CD4-positive, alpha-beta T cell treated with Interferon gamma for 1 hour (primary cell): ENCODE results near the gene GPC2.
"Not testable (repeated sequence)": the region's sequence is repeated elsewhere in the genome, so short reads cannot be mapped to it uniquely, and the experiment has no call there.

Experiments
- DNase-seq: peaks from one replicate; pipeline ENCODE4 v3.0.0-alpha.2; 2020

GPC2 gene

GRCh38 chr7:100198266-100198665, 21.1 kb upstream of the GPC2 start:
- no peak for DNase-seq

GRCh38 chr7:100195901-100196322, 18.7 kb upstream of the GPC2 start:
- DNase-seq: not testable (repeated sequence)

GRCh38 chr7:100195222-100195621, 18.0 kb upstream of the GPC2 start:
- DNase-seq: no peak

- no peak for DNase-seq
Observed at GRCh38 chr7:100192969-100193368, 15.8 kb upstream of the GPC2 start.

GRCh38 chr7:100192281-100192862, 15.2 kb upstream of the GPC2 start:
- peak; percentile 25 for DNase-seq

- no peak for DNase-seq
Observed at GRCh38 chr7:100191775-100192174, 14.6 kb upstream of the GPC2 start.

GRCh38 chr7:100190048-100190711, 13.0 kb upstream of the GPC2 start:
- no peak for DNase-seq

GRCh38 chr7:100189061-100189460, 11.9 kb upstream of the GPC2 start:
- DNase-seq: no peak

GRCh38 chr7:100185726-100186125, 8.5 kb upstream of the GPC2 start:
- DNase-seq: no peak

- DNase-seq: not testable (repeated sequence)
Observed at GRCh38 chr7:100183090-100183489, 5.9 kb upstream of the GPC2 start.

GRCh38 chr7:100182616-100183015, 5.4 kb upstream of the GPC2 start:
- not testable (repeated sequence) for DNase-seq

- not testable (repeated sequence) for DNase-seq
Observed at GRCh38 chr7:100180084-100180483, 2.9 kb upstream of the GPC2 start.

GRCh38 chr7:100176096-100177044, 811 bp downstream of the GPC2 start:
- no peak for DNase-seq

GRCh38 chr7:100175296-100175935, 1.8 kb downstream of the GPC2 start:
- no peak for DNase-seq

- DNase-seq: no peak
Observed at GRCh38 chr7:100174582-100174981, 2.6 kb downstream of the GPC2 start.

- DNase-seq: no peak
Observed at GRCh38 chr7:100173806-100174495, 3.2 kb downstream of the GPC2 start.

GRCh38 chr7:100171840-100172239, 5.3 kb downstream of the GPC2 start:
- DNase-seq: no peak

GRCh38 chr7:100171087-100171681, 6.0 kb downstream of the GPC2 start:
- DNase-seq: peak; percentile 40

- no peak for DNase-seq
Observed at GRCh38 chr7:100170101-100170897, 6.9 kb downstream of the GPC2 start.

GRCh38 chr7:100169147-100169850, 7.9 kb downstream of the GPC2 start:
- peak; percentile 16 for DNase-seq

- DNase-seq: no peak
Observed at GRCh38 chr7:100167912-100168323, 9.3 kb downstream of the GPC2 start.
